Superior temporal gyrus (tissue), 1 donor: ENCODE measurements around the gene OSBPL3.
A peak's percentile ranks its signal among the peaks of the same experiment; 100 is the strongest.

ENCODE experiments used
- DNase-seq: peaks from one replicate; pipeline ENCODE4 v3.0.0-alpha.2; 2016; ENCODE audit errors: extremely low spot score

Gene OSBPL3

DNA sequence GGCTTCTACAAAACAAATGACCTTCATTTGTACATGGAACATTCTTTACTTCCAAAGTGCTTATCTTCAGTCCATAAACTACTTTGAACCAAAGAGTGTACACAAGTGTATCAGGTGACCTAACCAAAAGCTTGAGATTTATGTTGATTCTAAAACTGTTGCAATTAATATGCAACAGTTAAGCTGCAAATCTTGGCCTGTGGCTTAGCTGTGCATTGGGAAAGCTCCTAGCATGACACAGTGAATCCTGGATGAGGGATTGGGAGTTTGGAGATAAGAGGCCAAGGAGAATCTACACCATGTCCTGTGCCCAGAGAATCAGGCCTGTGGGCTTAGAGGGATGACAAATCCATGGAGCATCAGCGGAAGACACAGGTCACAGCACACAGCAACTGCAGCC lies 117.5 kb downstream of the OSBPL3 start:
- DNase-seq, result no peak

DNA sequence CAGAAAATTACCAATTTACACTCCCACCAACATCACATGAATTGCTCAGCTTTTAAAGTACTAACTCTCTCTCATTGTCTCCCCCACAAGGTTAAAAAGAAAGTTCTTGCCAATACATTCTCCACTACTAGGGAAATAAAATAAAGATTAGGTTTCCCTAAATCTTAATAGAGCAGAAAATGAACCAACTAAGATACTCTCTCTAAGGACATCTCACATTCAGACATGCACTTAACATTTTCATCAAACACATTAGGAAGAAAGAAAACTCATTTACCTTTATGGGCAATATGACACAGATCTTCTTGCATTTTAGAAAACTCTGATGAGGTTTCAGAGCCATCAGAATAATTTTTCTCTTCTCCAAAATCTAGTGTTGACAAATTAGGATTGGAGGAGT lies 118.6 kb downstream of the OSBPL3 start:
- no peak for DNase-seq

DNA sequence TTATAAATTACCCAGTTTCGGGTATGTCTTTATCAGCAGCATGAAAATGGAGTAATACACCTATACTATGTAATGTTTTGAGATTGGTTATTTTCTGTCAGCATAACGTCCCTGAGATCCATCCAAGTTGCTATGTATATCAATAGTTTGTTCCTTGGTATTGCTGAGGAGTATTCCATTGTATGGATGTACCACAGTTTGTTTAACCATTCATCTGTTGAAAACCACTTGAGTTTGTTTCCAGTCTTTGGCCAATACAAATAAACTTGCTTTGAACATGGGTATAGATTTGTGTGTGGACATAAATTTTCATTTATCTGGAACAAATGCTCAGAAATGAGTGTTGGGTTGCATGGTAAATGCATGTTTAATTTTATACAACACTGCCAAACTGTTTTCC lies 119.4 kb downstream of the OSBPL3 start:
- no peak for DNase-seq

DNA sequence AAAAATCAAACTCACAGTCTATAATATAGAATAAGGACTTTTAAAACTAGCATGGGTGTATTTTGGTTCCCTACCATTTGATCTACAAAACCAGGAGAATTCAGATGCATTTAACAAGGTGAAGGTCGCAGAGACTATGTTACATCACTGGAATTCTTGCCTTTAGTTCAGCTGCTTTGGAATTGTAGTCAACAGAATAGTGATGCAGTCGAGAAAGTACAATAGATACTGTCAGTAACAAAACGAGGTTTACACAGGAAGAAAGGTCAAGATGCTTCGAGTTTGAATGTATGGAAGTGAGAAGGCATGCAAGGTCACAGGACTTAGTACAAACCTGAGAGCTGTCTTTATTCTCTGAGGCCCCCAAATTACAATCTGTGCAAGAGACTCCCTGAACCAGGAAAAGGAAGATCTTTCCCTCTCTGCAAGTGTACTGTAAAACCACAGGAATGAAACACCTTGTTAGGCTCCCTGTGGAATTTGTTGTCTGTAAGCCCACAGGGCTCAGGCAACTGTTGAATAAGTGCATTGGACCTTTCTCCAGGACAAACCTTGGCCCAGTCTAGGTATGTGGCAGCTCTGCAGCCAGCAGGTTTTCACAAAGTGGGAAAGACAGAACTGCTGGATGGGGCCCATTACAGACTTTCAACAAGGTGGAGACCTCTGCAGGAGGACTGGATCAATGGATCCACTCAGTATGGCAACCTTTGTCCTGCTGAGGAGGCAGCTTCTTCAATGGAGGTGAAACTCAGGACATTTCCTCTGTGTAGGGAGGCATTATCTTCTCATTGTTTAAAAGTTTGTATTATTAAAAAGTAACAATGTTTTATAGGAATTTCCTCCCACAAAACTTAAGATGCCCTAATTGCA lies 121.6 kb downstream of the OSBPL3 start:
- no peak for DNase-seq

DNA sequence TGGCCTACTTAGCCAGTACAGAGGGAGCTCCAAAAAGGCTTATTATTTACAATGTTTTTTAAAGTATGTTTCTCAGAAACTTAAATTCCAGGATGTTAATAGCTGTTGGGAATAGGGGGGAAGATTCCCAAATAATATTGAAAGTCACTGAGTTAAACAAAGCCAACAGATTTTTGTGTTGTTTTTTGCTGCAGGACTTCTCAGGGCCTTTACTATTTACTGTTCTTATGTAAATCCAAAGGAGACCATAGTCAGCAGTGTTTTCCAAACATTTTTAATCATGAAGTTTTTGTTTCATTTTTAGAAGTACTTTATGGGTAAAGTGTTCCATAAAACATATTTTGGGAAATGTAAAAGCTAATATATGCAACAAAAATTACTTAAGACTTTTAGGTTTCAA lies 122.4 kb downstream of the OSBPL3 start:
- no peak for DNase-seq

DNA sequence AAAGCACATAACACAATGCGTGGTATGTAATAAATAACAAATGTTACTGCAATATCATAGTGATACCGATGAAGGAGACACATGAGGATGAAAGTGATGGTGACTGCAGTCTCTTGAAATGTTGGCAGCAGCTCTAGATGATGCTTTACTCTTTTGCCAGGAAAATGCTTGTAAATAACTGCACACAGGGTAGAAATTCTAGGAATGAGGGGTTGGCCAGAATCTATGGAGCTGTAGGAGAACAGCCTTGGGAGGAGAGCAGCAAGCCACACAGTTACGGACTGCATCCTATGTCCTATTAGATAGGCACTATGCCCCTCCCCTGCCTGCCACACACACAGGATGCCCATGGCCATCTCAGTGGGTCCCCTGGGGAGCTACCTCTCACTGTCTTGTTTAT lies 125.1 kb downstream of the OSBPL3 start:
- no peak for DNase-seq

DNA sequence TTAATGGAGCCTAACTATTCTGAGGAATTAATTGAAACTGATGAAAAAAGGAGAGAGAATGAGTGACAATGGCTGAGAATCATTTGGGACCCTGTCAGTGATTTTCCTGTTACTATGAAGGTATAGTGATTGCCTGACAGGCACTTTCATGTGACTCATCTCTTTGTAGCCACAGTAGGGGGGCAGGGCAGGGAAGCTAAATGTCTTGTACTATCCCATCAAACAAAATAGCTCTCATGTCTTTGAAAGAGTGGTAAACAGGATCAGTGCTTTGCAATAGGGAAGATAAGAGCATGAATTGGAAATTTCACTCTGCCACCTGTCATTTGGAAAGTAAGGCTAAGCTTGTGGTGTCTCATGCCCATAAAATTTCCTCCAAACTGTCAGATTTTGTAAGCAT lies 128.2 kb downstream of the OSBPL3 start:
- no peak for DNase-seq

DNA sequence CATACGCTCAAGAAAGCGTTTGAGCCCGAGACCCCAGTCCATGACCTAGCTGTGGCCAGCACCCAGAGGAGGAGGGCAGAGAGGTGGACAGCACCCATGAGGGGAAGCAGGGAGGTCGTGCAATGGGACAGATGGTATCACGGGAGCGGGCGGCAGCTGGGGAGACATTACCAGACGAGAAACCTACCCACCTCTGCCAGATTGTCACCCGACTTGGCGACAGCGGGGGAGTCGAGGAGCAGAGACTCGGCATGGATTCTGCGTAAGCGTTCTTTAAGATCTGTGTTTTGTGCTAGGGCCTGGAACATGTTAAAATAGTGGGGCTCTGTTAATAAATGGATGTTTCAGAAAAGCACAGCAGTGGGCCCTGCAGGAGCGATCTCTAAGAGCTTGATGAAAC lies 131.1 kb downstream of the OSBPL3 start:
- DNase-seq, result no peak

DNA sequence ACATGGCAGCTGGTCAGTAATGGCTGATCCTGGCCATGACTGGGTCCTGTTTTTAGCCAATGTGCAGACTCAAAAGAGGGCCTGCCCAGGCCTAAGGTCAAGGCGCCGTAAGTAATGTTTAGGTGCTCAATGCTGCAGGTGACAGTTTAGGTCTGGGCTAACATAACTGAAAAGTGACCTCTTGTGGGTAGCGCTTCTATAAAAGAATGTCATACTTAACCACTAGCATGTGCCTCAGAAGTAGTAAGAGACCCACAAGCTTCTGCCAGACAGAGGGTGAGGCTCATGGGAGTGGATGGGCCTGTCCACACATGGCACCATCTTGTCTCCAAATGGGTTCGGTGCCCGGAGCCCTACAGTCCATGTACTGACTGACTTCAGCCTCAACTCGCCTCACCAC lies 132.2 kb downstream of the OSBPL3 start:
- no peak for DNase-seq

DNA sequence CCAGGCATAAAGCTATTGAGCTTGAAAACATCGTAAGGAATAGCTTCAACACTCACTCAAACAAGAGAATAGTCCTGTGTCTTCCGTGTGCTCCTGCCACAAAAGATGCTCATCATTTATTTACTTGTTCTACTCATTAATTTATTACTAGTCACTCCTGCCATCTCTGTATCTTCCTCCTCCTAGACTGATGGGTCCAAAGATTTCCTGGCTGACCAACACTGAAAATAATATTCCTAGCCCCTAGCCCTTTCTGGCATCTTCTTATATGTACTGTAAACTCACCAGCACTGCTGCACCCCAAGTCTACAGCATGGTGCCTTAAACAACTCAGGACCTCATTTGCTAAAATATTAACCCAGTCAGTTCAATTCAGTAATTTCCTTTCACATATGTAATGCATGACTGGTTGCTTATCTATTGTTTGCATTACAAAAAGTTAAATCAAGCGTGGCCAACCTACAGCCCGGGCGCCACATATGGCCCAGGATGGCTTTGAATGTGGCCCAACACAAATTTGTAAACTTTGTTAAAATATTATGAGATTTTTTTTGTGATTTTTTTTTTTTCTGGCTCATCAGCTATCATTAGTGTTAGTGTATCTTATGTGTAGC lies 136.1 kb downstream of the OSBPL3 start:
- no peak for DNase-seq

DNA sequence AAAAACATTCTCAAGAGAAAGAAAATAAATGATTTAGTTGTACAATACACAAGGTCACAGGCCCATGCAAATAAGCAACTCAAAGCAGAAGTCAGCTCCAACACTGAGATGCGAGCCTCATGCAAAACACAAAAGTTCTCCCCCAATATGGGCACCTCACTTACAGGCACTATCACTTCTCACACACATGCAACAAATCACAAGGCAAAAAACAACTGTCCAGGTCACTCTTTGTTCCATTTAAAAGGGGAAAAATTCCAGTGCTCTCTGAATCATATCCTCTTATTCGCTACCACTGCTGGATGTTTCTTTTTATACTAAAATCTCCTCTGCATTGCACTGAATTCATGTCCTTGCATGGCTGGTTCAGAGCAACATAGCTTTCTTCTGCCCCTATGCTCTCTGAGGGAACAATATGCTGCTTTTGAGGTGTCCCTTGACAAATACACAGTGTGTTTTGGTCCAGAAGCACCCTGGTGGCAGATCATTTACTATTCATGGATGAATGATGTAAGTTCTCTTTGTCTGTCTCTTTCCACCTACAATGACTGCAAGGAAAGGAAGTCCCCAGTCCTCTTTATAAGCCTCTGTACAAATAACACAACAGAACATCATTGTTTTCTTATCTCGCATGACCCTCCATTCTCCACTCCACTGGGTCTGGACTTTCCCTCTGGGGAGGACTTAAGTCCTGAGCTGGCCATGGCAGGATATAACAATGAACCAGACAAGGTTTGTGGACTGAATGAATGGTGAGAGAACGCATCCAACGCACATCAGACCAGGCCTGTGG lies 137.3 kb downstream of the OSBPL3 start:
- no peak for DNase-seq

DNA sequence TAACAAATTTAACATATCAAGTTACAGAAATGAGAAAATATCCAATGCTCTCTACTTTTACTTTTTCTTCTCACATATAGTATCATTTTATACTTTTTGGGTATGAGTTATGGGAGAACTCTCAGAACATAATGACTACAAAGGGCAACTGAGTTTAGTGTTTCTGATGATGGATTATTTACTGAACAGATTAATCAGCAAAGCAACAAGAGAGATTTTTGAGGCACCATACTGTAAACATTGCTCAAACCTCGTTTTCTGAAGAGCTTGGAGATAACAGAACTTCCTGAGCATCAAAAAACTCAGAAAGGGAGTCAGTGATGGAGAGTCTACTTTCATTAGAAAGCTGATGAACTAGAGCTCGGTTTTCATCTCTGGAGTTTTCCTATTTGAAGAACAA lies 137.9 kb downstream of the OSBPL3 start:
- no peak for DNase-seq

DNA sequence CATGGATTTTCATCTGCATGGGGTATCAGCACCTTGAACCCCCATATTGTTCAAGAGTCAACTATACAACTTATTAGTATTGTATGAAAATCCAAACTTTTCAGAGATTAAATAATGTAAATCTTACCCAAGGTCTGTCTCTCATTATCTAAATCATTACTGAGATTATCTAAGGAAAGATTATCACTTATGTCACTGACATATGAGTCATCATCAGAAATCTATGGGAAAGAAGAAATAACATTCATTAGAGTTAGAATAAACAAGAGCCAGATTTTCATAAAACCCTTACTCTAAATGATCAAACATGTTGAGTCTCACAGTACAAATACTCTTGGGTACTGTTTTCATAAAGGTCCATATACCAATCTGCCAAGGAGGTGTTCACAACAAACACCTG lies 139.4 kb downstream of the OSBPL3 start:
- no peak for DNase-seq

DNA sequence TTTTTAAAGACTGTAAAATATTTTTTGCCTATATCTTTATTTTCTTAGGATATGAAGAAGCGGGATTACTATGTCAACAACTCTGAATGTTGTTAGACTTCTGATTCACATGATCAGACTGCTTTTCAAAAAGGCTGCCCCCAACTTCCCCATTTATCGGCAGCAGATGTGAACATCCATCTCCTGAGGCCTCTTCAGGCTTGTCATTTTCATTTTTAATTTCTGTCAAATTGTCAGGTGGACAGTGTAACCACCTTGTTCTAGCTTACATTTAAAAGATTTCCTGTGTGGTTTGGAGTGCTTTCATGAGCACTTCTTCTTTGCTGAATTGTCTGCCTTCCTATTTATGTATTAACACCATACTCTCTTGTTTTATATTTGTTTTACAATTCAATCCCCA lies 143.9 kb downstream of the OSBPL3 start:
- no peak for DNase-seq

DNA sequence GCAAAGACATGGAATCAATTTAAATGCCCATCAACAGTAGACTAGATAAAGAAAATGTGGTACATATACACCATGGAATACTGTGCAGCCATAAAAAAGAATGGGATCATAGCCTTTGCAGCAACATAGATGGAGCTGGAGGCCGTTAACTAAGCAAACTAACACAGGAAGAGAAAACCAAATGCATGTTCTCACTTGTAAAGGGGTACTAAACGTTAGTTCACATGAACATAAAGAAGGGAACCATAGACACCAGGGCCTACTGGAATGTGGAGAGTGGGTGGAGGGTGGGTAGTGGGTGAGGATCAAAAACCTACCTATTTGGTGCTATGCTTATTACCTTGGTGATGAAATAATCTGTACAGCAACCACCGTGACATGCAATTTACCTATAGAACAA lies 144.3 kb downstream of the OSBPL3 start:
- DNase-seq, result no peak

DNA sequence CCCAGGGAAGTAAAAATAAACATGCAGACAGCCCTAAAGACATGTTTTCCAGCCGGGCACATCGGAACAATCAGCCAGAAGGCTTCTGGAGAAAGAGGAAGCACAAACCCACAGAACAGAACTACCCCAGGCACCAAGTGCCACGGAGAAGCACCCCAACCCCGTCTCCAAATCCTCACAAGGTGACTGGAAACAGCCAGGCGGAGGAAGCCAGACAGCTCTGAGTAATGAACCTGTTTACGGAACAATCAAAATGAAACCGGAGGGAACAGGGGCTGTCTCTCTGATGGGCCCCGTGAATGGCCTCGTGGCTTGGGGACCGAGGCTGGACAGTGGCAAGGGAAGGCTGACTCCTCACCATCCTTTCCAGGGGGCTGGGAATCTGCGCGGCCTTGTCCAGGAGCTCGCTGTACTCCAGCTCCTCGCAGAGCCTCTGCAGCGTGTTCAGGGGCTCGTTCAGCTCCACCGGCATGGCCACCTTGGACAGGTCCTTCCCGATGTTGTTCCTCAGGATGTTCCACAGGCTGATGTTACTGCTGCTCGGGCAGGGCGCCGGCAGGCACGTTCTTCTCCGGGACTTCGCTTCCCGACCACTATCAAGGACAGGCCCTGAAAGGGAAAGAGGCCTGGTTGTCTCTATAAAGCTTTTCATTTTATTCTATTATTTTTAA lies 145.7 kb downstream of the OSBPL3 start:
- DNase-seq, result no peak

DNA sequence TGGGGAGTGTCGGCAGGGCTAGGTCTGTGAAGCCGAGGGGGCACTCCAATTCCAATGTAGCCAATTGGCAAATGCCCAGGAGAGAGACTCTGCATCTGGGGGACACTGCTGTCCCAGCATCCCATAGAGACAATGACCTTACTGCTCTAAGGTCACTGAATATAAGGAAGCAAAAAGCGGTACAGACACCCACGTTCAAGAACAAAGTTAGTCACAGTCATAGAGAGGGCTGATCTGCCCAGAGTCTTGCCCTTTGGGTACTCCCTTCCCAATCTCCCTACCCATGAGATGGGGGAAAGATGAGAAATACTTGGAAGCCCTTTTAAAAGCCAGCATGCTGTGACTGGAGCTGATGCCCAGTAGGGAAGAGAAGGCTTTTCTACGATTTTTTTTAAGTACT lies 146.4 kb downstream of the OSBPL3 start:
- DNase-seq, result no peak

DNA sequence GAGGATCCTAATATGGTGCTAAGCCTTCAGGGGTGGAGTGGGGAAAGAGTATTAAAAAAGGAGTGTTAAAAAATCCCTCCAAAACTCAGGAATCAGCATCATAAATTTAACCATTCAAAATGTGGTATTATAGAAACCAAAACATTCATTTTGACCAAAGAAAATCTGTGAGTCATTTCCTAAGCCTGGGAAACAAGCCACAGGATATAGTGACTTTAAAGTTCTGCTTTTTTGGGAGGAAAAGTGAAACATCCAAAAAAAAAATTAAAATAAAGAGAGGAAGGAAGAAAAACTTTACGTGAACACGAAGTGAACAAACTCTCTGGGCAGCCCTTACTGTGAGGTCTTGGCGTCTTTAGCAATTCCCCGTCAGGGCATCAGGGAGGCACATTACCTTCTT lies 148.7 kb downstream of the OSBPL3 start:
- DNase-seq, result no peak

DNA sequence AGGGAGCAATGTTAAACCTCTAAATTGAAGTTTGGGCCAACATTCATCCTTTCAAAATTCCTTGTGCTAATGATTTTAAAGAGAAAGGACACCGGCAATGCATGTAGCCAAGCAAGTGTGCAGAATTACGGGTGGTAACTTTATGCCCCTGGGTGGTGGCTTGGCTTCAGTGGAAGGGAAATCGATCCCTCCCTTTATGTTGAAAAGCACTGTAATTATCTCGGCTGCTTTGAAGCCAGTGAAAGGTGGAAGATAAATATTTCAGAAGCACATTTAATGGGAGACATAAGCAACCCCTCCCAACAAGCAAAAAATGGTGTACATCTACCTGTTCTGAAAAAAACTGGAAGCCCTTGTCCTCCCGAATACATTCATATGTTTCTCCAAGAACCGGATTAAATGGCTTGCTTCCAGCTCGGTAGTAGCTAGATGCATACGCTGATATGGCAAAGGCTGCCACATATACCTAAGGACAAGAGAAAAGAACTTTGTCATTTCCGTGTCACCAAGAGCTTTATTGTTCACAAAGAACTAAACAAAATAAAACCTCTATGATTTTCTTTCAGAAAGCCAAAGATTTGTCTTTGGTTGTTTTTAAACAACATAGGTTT lies 149.4 kb downstream of the OSBPL3 start:
- no peak for DNase-seq

DNA sequence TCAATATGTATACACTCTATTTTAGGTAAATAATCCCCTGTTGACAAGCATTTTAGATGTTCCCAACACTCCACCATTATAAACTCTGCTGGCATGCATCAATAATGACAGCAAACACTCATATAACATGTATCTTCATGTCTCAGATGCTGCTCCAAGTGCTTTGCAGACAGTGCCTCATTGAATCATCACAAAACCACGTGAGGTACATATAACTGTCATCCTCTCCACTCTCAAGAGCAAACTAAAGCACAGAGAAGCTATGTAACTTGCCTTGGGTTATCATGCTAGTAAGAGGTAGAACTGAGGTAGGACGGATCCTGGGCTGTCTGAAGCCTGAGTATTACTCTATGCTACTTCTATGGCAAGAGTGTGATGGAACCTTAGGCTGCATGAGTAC lies 150.2 kb downstream of the OSBPL3 start:
- DNase-seq, result no peak

DNA sequence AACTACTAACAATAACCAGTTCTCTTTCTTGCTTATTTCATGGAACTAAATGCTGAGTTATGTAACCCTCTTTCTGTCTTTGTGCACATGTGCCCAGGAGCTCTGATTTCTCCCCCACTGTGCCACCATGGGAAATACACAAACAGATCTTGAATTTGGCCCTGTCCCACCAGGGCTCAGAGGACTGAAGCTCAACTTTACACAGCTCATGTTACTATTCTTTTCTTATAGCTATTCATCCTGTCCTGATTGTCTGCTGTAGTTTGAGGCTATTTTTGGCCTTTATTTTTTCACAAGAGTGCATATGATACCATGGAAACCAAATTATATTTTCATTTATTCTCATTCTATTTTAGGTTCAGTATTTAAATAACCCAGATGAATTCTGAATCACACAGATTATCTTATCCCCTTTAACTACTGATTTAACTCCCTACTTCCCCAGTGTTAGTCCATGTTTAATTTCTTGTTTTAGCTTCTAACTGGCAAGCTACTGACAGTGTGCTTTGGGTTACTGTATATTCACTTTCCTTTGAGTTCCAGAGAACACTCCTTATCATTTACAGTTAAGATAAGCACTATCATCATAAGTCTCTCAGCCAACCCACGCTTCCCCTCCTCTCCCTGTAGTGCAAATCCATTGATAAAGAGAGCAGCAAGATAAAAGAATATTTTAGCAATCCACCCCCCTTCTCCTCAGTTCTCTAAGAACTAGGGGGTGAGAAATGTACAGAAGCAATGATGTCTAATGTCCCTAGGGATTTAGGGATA lies 150.9 kb downstream of the OSBPL3 start:
- DNase-seq, result peak; percentile 71
